Neural cell (in vitro differentiated cells): ENCODE measurements around the gene TNS3. TPM values are rescaled to one million over a fixed set of nuclear protein-coding genes. Genes with fewer than 3 reads are reported as not detected.

Experiments
- H2AFZ ChIP-seq: fragments of 200-600, 300-800 bp; sonication (generic), shearing (Covaris generic); 2 replicates; pipeline ENCODE4 v1.6.0; 2014; ENCODE audit warnings: low read depth, mild to moderate bottlenecking, antibody characterized with exemption, low read length, moderate library complexity
- H3F3A ChIP-seq: fragments of 200-600 bp; shearing (Covaris generic); 2 replicates; pipeline ENCODE4 v1.6.1; 2016; ENCODE audit warnings: mild to moderate bottlenecking, moderate library complexity, mixed read lengths, antibody characterized with exemption, low read length; ENCODE audit not compliant: insufficient read depth, poor library complexity, severe bottlenecking
- H3K27ac ChIP-seq: fragments of 200-600, 300-800 bp; sonication (generic), shearing (Covaris generic); 2 replicates; pipeline ENCODE4 v1.5.1; 2014; ENCODE audit warnings: mild to moderate bottlenecking, low read length, moderate library complexity
- H3K27me3 ChIP-seq: fragments of 300-800, 200-600 bp; sonication (generic), shearing (Covaris generic); 2 replicates; pipeline ENCODE4 v1.6.0; 2014; ENCODE audit warnings: mild to moderate bottlenecking, low read depth, low read length, moderate library complexity; ENCODE audit not compliant: insufficient read depth
- H3K36me3 ChIP-seq: fragments of 300-800, 200-600 bp; sonication (generic), shearing (Covaris generic); 2 replicates; pipeline ENCODE4 v1.5.1; 2014; ENCODE audit warnings: mild to moderate bottlenecking, antibody characterized with exemption, low read length, moderate library complexity; ENCODE audit not compliant: insufficient read depth
- H3K4me2 ChIP-seq: fragments of 300-800, 200-600 bp; sonication (generic), shearing (Covaris generic); 2 replicates; pipeline ENCODE4 v1.6.0; 2014; ENCODE audit warnings: mild to moderate bottlenecking, low read length
- H3K4me3 ChIP-seq: fragments of 300-800, 200-600 bp; sonication (generic), shearing (Covaris generic); 2 replicates; pipeline ENCODE4 v1.5.1; 2014; ENCODE audit warnings: mild to moderate bottlenecking, low read length, moderate library complexity
- H3K79me2 ChIP-seq: fragments of 200-600 bp; shearing (Covaris generic); replicated peaks from 2 replicates; pipeline ENCODE4 v1.6.0; 2014; ENCODE audit warnings: mild to moderate bottlenecking, low read length, moderate library complexity; ENCODE audit not compliant: insufficient read depth
- H3K9ac ChIP-seq: fragments of 300-800, 200-600 bp; sonication (generic), shearing (Covaris generic); 2 replicates; pipeline ENCODE4 v1.6.1; 2016; ENCODE audit warnings: mild to moderate bottlenecking, low read length, mixed read lengths
- H3K9me2 ChIP-seq: fragments of 200-600 bp; shearing (Covaris generic); 2 replicates; pipeline ENCODE4 v1.6.1; 2016; ENCODE audit warnings: mild to moderate bottlenecking, low read length, mixed read lengths; ENCODE audit not compliant: insufficient read depth
- H3K9me3 ChIP-seq: fragments of 200-600, 300-800 bp; sonication (generic), shearing (Covaris generic); 2 replicates; pipeline ENCODE4 v1.6.1; 2016; ENCODE audit warnings: mild to moderate bottlenecking, mixed run types, low read length, moderate library complexity, mixed read lengths
- H4K20me1 ChIP-seq: fragments of 200-600 bp; shearing (Covaris generic); 2 replicates; pipeline ENCODE4 v1.6.1; 2016; ENCODE audit warnings: mild to moderate bottlenecking, mixed run types; ENCODE audit not compliant: insufficient read depth
- CTCF ChIP-seq: fragments of 450-650 bp; IDR thresholded peaks from 2 replicates; pipeline ENCODE4 v1.5.1; 2014; ENCODE audit warnings: antibody characterized with exemption, mild to moderate bottlenecking, moderate library complexity; ENCODE audit not compliant: poor library complexity, severe bottlenecking
- EP300 ChIP-seq: fragments of 450-650 bp; conservative IDR thresholded peaks from 2 replicates; pipeline ENCODE4 v1.6.1; 2014; ENCODE audit warnings: antibody characterized with exemption, mild to moderate bottlenecking, moderate library complexity; ENCODE audit not compliant: poor library complexity, severe bottlenecking
- EZH2 ChIP-seq: fragments of 200-600, 300-800 bp; shearing (Covaris generic), sonication (generic); IDR thresholded peaks from 2 replicates; pipeline ENCODE4 v1.6.1; 2014; ENCODE audit warnings: antibody characterized with exemption, low read length, borderline replicate concordance, mild to moderate bottlenecking; ENCODE audit not compliant: insufficient read depth, poor library complexity, severe bottlenecking
- MXI1 ChIP-seq: fragments of 450-650 bp; conservative IDR thresholded peaks from 2 replicates; pipeline ENCODE4 v1.6.1; 2014; ENCODE audit warnings: antibody characterized with exemption, mild to moderate bottlenecking; ENCODE audit not compliant: poor library complexity, severe bottlenecking
- POLR2AphosphoS5 ChIP-seq: IDR thresholded peaks from 2 replicates; pipeline ENCODE4 v1.6.1; 2012
- RAD21 ChIP-seq: fragments of 450-650 bp; conservative IDR thresholded peaks from 2 replicates; pipeline ENCODE4 v1.6.1; 2014; ENCODE audit warnings: antibody characterized with exemption, mild to moderate bottlenecking, moderate library complexity
- REST ChIP-seq: IDR thresholded peaks from 2 replicates; pipeline ENCODE4 v1.6.1; 2012; ENCODE audit warnings: borderline replicate concordance
- SMC3 ChIP-seq: fragments of 450-650 bp; conservative IDR thresholded peaks from 2 replicates; pipeline ENCODE4 v1.6.1; 2014; ENCODE audit warnings: antibody characterized with exemption, mild to moderate bottlenecking, moderate library complexity; ENCODE audit not compliant: poor library complexity
- TAF1 ChIP-seq: IDR thresholded peaks from 2 replicates; pipeline ENCODE4 v1.6.1; 2012; ENCODE audit warnings: low read depth
- polyA plus RNA-seq: library from polyadenylated mRNA; depleted of rRNA; stranded (reverse); fragments of >200 nt; gene quantifications from 2 replicates; pipeline ENCODE4 v1.2.3, GENCODE V29; 2014

Gene TNS3
- polyA plus RNA-seq, 1 donor from 2014 or later, result 0.58 TPM

DNA sequence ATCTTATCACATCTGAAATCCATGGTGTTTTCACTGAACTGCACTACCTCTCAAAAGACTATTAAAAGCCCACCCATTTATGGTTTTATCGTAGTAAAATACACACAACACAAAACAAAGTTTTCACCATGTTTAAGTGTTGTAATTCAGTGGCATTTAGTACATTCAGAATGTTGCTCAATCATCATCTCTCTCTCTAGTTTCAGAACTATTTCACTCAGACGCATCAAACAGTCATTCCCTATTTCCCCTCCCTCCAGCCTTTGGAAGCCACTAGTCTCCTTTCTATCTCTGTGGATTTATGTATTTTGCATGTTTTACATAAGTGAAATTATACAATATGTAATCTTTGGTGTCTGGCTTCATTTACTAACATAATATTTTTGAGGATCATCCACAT, 332.6 kb downstream of the TNS3 start:
- no peaks in the 10 kb centered on the region for H3K9me3 ChIP-seq
- no peak overlapping the region for H3K4me2 ChIP-seq
- no peak overlapping the region for H3K27ac ChIP-seq
- no peak overlapping the region for H2AFZ ChIP-seq
- H4K20me1 ChIP-seq, result no peaks in the 10 kb centered on the region
- H3K36me3 ChIP-seq, result no peaks in the 10 kb centered on the region
- no peak overlapping the region for H3K4me3 ChIP-seq
- no peak for TF ChIP-seq CTCF
- no peak for TF ChIP-seq EP300
- TF ChIP-seq SMC3, result no peak
- no peak for TF ChIP-seq POLR2AphosphoS5
- no peak for TF ChIP-seq TAF1
- no peak for TF ChIP-seq RAD21
- TF ChIP-seq REST, result no peak
- TF ChIP-seq MXI1, result no peak
- no peak for TF ChIP-seq EZH2
- H3K9ac ChIP-seq, result no peak overlapping the region
- H3K79me2 ChIP-seq, result no peaks in the 10 kb centered on the region
- H3K9me2 ChIP-seq, result no peaks in the 10 kb centered on the region
- H3F3A ChIP-seq, result no peaks in the 10 kb centered on the region
- no peaks in the 10 kb centered on the region for H3K27me3 ChIP-seq

DNA sequence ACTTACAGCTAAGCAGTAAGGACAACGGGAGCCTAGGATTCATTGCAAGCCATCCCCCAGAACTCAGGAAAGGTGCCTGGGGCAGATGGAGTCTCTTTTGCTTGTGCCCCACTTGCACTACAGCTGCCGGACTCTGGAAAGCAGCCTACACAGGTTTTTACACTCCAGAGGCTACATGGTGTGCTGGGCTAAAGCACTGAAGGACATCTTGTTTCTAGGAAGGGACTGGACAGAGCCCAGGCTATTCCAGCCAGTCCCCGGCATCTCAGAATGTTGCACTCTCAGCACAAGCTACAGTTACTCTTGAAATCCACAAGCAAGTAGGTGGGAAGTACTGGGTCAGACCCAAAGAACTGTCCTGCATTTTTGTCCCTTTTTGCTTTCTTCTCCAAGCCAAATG, 333.1 kb downstream of the TNS3 start:
- Histone ChIP-seq H3K4me3 (no peak overlapping the region), H3K9me3 (no peaks in the 10 kb centered on the region), H3F3A (no peaks in the 10 kb centered on the region), H2AFZ (no peak overlapping the region), H3K79me2 (no peaks in the 10 kb centered on the region), H3K4me2 (no peak overlapping the region), H3K9ac (no peak overlapping the region), H4K20me1 (no peaks in the 10 kb centered on the region), H3K36me3 (no peaks in the 10 kb centered on the region), H3K27ac (no peak overlapping the region), H3K9me2 (no peaks in the 10 kb centered on the region), H3K27me3 (no peaks in the 10 kb centered on the region)
- no peak for TF ChIP-seq POLR2AphosphoS5
- no peak for TF ChIP-seq SMC3
- TF ChIP-seq TAF1, result no peak
- TF ChIP-seq CTCF, result no peak
- no peak for TF ChIP-seq REST
- no peak for TF ChIP-seq RAD21
- TF ChIP-seq EZH2, result no peak
- TF ChIP-seq EP300, result no peak
